Jurkat, Clone E6-1 (cell line): Measurements from ENCODE around the gene TGIF2.
"Not testable (repeated sequence)": the region's sequence is repeated elsewhere in the genome, so short reads cannot be mapped to it uniquely, and the experiment has no call there.

ENCODE experiments used
- DNase-seq: peaks from one replicate; pipeline ENCODE4 v3.0.0-alpha.2; 2011; ENCODE audit warnings: low read depth, low spot score
- H3K4me3 ChIP-seq: 2 replicates; pipeline ENCODE4 v1.5.1; 2011; ENCODE audit warnings: mild to moderate bottlenecking, low read length, control low read depth, moderate library complexity

Gene TGIF2

DNA sequence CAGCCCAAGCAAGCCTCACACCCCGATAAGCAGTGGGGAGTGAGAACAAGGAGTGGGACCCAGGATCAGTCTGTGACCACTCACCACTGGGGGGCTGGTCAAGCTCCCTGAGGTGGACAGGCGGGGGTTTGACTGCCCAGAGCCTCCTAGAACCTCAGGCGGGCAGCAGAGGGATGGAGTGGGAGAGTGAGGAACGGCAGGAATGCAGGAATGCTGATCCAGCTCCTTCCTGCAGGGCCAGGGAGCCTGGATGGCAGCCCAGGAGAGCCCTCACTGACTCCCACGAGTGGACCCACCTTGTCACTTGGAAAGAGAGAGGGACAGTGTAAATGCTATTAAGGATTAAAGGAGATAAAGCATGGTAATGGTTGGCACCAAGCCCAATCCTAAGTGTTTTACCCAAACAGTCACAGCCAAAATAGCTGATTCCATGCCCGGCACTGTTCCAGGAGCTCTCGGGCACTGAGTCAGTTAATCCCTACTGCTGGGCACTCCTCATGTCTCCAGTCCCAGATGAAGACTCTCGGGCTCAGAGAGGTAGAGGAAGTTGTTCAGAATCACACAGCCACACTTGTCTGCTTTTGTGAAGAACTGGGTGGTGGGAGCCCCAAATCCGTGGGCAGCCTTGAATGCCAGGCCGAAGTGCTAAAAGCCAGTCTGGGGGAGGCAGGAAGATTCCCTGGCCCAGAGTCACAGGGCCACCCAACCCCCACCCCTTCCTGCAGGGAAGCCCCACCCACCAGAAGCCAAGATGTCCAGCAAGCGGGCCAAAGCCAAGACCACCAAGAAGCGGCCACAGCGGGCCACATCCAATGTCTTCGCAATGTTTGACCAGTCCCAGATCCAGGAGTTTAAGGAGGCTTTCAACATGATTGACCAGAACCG is 29.0 kb upstream of the TGIF2 start:
- no peak for DNase-seq
- no peak overlapping the region for H3K4me3 ChIP-seq

DNA sequence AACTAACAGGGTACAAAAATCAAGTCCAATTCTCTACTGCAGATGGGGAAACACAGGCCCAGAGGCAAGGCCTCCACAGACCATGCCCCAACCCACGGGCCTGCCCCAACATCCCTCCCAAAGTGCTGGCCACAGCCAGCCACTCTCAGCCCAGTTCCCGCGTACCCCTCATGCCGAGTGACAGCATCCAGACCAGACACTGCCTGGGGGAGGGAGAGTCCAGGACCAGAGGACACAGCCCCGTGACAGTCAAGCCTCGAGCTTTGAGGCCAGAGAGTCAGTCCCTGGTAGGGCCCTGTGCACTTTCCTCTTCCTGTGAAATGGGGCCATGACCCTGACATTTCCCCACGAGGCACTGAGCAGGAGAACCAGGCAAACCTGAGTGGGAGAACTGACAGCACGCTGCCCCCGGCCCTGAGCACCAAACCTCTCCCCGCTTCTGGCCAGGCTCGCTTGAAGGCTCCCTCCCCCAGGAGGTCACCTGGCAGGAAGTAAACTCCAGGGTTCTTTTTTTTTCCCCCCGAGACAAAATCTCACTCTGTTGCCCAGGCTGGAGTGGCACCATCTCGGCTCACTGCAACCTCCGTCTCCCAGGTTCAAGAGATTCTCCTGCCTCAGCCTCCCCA is 27.2 kb upstream of the TGIF2 start:
- DNase-seq = no peak

DNA sequence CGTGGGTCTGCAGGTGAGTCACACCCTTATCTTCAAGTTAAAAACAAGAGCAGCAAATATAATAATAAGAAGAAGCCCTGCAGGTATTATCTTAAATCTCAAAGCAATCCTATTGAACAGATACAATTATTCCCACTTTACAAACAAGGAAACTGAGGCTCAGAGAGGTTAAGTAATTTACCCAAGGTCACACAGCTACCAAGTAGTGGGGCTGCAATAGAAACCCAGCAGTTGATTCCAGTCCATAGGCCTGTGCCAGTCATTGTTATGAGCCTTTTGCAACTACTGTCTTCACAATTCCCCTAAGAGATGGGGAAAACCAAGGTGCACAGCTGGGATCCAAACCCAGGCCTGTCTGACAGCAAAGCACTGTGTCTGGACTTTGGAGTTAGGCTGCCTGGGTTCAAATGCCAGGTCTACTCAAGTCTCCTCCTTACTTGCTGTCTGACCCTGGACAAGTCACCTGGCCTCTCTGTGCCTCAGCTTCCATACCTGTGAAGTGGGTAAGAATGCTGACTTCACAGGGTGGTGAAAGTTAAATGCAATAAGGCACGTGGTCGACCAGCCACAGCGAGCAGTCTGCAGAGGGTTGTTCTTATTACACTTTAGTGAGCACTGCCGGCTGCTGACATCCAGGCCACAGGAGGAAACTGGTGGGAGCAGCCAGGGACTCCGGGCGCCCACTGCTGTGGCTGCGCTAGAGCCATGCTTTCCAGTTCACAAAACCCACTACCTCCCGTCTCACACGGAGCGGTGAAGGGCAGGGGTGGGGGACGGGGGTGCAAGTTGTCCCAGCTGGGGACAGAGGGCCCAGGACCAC is 26.0 kb upstream of the TGIF2 start:
- no peak overlapping the region for H3K4me3 ChIP-seq
- no peak for DNase-seq

More for the DNA sequence above, 27.2 kb upstream of the TGIF2 start:
- H3K4me3 ChIP-seq = no peak overlapping the region

DNA sequence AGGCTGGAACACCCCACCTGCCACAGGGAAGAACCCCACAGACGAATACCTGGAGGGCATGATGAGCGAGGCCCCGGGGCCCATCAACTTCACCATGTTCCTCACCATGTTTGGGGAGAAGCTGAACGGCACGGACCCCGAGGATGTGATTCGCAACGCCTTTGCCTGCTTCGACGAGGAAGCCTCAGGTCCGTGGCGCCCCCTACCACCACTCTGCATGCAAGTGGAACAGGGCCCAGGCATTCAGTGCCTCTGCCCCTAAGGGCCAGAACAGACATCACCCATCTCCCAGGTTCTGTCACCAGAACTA is 25.4 kb upstream of the TGIF2 start:
- H3K4me3 ChIP-seq = no peak overlapping the region
- no peak for DNase-seq

DNA sequence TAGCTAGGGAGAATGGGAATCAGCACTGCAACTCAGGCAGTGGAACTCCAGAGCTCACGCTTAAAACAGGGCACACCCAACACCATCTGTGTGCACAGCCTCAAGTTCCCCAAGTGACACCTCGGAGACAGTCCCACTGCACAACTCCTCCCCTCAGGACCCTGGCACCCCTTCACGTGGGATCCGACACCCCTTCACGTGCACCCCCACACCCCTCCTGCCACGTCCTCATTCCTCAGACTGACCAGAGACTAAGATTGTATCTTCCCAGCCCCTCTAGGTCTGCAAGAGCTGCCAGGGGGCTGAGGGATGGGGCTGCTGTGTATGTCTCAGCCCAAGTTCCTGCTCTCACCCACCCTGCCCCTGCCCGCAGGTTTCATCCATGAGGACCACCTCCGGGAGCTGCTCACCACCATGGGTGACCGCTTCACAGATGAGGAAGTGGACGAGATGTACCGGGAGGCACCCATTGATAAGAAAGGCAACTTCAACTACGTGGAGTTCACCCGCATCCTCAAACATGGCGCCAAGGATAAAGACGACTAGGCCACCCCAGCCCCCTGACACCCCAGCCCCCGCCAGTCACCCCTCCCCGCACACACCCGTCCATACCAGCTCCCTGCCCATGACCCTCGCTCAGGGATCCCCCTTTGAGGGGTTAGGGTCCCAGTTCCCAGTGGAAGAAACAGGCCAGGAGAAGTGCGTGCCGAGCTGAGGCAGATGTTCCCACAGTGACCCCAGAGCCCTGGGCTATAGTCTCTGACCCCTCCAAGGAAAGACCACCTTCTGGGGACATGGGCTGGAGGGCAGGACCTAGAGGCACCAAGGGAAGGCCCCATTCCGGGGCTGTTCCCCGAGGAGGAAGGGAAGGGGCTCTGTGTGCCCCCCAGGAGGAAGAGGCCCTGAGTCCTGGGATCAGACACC is 24.4 kb upstream of the TGIF2 start:
- no peak overlapping the region for H3K4me3 ChIP-seq
- no peak for DNase-seq

DNA sequence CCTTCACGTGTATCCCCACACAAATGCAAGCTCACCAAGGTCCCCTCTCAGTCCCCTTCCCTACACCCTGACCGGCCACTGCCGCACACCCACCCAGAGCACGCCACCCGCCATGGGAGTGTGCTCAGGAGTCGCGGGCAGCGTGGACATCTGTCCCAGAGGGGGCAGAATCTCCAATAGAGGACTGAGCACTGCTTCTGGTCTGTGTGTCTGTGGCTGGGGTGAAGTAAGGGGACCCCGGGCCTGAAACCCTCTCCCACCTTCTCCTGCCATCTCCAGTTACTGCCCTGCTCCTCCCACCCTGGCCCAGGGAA is 23.8 kb upstream of the TGIF2 start:
- H3K4me3 ChIP-seq = no peak overlapping the region
- no peak for DNase-seq

DNA sequence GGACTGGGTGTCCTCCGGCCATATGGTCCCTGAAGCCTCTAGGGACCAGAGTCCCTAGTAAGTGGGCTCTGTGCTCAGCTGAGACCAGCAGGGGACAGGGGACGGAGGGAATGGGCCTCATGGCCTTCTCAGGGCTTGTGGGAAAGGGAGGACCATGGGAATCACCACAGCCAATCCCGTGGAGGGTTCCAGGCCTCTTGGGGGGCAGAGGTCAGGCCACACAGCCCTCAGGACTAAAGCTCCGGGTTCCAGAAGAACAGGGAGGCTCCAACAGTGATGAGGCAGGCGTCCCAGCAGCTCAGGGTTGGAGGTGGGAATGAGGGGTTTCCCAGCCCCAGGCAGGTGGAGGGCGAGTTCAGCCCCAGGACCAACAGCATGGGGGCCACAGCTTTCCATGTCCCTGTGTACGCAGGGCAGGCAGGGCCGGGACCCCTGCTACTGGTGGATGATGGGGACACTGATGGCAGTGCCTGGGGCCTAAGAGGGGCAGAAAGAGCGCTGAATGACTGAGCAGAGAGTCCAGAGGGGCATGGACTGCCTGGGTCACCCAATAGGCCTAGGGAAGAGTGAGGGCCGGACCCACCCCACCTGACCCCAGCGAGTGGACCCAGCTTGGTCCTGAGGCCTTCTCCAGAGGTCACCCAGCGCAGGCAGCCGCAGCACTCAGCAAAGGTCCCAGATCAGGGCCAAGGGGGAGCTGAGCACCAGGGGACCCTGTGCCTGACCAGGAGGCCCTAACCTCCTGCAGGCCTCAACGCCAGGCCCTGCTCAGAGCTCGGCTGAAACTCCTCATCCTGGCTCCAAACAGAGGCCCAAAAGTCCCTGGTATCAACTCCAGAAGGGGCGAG is 23.2 kb upstream of the TGIF2 start:
- no peak for DNase-seq
- H3K4me3 ChIP-seq = no peak overlapping the region

DNA sequence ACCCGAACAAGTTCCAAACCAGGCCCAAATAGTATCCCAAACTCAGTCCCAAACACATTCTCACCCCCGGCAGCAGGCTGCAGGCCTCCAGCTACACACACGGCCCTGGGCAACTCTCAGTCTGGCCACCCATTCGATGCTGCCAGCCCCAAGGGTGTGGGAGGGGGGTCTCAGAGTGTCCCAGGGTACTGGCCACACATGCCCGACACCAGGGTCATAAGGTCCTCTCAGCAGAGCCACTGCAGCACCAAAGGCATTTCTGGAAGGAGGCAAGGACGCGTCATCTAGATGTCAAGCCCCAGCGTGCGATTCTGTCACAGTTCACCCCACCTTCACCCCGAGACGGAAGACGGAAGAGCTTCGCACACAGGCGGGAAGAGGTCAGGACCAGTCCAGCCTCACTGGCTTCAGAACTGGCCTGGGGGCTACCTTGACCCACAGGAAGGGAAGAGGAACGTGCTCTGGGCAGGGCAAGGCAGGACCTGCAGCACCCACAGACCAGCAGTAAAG is 22.6 kb upstream of the TGIF2 start:
- H3K4me3 ChIP-seq = no peak overlapping the region
- no peak for DNase-seq

DNA sequence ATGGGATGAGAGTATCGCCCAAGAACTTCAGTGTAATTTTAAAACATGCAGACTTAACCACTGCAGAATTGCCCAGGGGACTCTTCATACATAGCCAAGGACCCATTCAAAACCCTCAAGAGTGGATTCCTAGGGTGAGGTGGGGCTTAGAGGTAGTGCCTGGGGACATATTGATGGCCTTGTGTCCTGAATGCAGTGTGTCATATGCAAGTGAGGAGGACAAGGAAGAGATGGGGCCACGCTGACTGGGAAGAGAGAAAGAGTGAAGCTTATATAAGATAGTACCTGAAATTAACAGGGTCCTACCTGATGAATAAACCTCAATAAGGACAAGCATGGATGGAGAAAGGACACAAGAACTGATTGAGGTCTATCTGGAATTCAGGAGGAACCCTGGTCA is 18.1 kb upstream of the TGIF2 start:
- H3K4me3 ChIP-seq = no peak overlapping the region
- no peak for DNase-seq

DNA sequence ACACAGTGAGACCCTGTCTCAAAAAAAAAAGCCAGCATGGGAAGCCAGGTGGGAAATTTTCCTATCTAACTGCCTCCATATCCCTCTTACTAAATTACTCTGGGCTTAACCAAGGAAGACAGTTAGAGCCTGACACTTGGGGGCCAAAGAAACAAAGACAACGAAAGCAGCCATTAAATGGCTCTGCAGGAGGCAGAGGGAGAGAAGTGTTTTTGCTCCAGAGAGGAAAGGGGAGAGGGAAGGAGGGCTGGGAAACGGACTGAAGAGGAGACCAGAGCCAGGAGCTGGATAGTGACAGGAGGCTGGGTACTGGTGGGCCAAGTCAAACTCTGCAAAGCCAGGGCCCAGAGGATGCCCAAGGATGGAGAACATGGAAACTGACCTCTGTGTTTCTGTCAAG is 10.7 kb upstream of the TGIF2 start:
- no peak for DNase-seq
- H3K4me3 ChIP-seq = no peak overlapping the region

DNA sequence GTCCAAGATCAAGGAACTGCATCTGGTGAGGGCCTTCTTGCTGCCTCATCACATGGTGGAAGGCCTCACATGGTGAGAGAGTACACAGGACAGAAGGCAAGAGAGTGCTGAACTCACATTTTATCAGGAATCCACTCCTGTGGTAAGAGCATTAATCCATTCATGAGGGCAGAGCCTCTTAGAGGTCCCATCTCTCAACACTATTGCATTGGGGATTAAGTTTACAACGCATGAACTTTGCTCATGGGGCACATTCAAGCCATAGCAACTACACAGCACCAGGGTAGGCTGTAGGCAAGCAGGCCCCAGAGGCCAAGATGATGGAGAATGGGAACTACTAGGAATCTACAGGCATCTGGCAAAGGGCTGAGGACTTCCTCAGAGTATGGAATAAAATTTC is 10.0 kb upstream of the TGIF2 start:
- DNase-seq = no peak
- no peak overlapping the region for H3K4me3 ChIP-seq

DNA sequence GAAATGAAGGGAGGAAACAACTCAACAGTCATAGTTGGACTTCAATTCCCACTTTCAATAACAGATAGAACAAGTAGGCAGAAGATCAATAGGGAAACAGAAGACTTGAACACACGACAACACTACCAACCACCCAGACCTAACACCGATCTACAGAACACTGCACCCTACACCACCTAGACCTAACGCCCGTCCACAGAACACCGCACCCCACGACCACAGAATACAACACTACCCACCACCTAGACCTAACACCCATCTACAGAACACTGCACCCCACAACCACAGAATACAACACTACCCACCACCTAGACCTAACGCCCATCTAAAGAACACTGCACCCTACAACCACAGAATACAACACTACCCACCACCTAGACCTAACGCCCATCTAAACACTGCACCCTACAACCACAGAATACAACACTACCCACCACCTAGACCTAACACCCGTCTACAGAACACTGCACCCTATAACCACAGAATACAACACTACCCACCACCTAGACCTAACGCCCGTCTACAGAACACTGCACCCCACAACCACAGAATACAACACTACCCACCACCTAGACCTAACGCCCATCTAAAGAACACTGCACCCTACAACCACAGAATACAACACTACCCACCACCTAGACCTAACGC is 9.2 kb upstream of the TGIF2 start:
- H3K4me3 ChIP-seq, DNase-seq: not testable (repeated sequence)

DNA sequence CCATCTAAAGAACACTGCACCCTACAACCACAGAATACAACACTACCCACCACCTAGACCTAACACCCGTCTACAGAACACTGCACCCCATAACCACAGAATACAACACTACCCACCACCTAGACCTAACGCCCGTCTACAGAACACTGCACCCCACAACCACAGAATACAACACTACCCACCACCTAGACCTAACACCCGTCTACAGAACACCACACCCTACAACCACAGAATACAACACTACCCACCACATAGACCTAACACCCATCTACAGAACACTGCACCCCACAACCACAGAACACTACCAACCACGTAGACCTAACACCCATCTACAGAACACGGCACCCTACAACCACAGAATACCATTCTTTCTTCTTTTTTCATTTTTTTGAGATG is 8.7 kb upstream of the TGIF2 start:
- DNase-seq, H3K4me3 ChIP-seq: not testable (repeated sequence)

DNA sequence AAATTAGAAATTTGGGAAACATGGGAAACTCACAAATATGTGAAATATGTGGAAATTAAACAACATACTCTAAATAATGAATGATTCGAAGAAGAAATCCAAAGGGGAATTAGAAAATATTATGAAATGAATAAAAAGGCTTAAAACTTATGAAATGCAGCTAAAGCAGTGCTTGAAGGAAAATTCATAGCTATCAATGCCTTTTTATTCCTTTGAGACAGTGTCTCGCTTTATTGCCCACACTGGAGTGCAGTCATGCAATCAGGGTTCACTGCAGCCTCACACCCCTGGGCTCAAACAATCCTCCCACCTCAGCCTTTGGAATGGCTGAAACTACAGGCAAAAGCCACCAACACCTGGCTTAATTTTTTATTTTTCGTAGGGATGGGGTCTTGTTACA is 7.9 kb upstream of the TGIF2 start:
- no peak overlapping the region for H3K4me3 ChIP-seq
- no peak for DNase-seq

DNA sequence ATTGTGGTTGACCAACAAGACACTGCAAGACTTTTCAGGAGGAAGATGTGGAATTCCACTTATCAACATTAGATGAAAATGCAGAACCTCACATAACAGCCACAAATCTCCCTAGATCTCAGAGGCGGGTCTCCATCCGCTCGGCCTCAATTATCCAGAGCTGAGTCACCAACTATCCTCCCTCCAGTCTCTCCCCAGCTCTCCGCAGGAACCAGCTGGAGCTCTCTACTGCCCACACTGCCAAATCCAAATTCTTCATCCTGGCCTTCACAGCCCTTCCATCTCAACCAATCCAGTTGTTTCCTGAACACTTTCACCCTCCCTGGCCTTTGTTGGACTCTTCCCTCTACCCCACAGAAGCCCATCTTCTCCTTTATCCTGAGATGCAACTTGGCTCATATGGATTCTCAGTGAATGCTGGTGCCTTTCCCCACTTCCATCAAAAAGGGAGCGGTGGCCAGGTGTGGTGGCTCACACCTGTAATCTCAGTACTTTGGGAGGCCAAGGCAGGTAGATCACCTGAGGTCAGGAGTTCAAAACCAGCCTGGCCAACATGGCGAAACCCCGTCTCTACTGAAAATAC is 3.5 kb upstream of the TGIF2 start:
- H3K4me3 ChIP-seq = no peak overlapping the region
- no peak for DNase-seq

DNA sequence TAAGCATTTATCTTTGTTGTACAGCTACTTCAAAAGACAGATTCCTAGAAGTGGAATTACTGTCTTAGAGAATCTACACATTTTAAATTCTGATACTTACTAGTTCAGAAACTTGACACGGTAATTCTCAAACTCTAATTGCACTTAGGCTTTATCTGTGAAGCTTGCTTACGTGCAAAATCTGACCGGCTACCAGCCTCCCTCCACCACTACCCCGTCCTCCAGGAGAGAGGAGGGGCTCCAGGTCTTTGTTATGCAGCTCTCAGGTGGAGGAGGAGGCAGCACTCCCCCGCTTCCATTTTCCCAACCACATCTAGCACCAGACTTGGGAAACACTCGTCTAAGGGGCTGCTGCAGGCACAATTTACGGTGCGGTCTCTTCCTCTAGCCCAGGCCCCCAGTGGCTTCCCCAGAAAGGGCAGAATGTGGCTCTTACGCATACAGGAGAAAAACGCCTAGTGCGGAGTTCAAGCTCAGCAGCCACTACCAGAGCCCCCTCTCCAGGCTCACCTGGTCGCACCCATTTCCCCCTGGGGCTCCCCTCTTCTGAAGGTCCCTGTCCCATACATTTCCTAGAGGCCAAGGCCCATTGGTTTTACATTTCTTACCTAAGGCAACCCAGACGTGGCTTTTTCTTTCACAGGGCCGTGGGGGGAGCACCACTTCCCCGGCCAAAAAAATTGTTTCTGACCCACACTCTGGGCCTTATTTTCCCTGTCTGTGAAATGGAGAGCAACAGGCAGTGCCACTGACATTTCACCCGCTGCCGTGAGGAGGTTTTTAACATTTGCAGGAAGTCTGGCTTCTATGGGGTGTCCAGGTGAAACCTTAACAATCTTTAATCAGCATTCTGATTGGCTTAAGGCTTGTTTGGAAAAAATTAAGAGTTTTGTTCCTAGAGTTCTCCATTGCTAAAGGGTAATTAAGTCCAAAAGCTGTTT is 1.6 kb upstream of the TGIF2 start:
- no peak for DNase-seq
- H3K4me3 ChIP-seq = peak overlapping the region; percentile 78
